Inflammatory macrophage (primary cell): ENCODE results near the gene GRIK2.
"Not testable (repeated sequence)": the region's sequence is repeated elsewhere in the genome, so short reads cannot be mapped to it uniquely, and the experiment has no call there.

Source experiments
- DNase-seq, 2 donors: peaks; one replicate each; pipeline ENCODE4 v3.0.0-alpha.2; 2020 to 2022

The GRIK2 gene

DNA sequence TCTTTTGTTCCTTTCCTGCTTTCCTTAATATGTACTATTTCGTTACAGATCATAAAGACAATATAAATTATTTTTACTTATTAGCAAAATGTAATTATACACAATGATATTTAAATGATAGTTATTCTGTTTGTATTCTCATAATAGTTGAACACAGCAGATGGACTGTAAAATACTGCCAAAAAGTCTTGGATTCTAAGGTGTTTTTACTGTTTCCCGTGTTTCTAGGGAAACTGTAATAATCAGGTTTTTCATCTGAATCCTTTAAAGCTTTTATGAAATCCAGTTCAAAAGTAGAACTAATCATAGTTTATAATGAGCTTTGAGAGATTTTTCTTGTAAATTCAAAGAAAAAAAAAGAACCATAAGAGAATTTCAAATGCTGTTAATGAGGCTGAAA is 148.4 kb downstream of the GRIK2 start:
- DNase-seq: no peak

GRCh38 chr6:101543796-101544195 is 150.3 kb downstream of the GRIK2 start:
- DNase-seq: no peak

- no peak for DNase-seq
Observed at GRCh38 chr6:101544286-101544685, 150.8 kb downstream of the GRIK2 start.

GRCh38 chr6:101545191-101545590 is 151.7 kb downstream of the GRIK2 start:
- no peak for DNase-seq

- DNase-seq: no peak
Observed at GRCh38 chr6:101550451-101550850, 156.9 kb downstream of the GRIK2 start.

DNA sequence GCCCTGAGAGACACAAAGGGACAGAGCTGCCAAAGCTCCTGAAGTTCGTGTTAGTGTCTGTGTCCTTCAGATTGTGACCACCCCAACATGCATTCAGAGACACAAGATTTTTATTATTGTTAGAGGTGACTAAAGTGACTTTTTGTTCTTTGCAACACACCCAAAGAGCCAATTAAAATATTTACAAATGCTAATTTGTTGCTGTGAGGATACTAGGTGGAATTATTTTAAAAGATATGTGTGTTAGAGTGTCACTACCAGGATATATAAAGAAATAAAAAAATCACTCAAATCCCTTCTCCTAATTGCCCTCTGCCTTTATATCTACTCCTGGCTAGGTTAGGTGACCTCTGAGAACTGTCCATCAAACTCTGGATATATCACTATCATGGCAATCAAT is 160.7 kb downstream of the GRIK2 start:
- no peak for DNase-seq

DNA sequence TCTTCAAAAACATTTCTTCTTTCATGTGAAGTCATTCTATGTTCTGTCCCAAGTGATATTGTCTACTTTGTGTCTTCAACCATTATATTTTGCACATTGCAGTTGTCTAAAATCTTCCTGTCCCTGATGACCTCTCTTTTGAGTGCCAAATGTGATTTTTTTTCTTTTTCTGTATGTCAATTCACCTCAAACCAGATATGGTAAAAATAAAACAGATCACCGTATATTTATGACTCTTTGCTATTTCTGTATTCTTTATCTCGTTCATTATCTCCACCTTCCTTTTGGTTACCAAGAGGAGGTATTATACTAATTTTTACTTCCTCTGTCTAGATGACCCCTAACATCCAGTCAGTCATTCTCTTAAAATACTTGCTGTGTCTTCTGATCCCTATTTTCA is 165.2 kb downstream of the GRIK2 start:
- DNase-seq: no peak

DNA sequence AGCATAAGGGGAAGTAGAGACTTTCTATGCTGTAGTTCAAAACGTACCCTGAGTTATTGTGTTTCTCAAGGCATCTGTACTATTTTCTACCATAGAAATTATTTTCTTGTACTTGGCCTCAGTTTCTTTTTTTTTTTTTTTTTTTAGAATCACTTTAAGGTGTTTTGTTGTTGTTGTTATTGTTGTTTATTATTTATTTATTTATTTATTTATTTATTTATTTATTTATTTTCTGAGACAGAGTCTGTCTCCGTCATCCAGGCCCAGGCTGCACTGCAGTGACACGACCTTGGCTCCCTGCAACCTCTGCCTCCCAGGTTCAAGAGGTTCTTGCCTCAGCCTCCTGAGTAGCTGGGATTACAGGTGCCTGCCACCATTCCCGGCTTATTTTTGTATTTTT is 179.1 kb downstream of the GRIK2 start:
- DNase-seq: no peak

DNA sequence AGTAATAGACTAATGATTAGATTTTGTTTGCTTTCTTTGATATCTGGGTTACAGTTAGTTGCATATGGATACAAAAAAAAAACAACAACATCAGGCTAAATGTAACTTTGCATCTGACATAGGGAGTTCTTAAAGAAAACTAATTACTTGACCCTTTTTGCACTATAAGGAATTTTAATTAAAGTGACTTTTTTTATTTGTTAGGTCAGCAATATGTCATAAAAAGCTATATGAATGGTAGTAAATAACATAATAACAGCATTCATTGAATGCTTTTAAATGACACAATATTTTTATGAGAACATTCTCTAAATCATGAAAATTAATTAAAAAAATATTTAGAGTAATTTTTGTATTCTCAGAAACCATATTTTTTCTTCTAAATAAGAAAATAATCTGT is 183.6 kb downstream of the GRIK2 start:
- no peak for DNase-seq

GRCh38 chr6:101578306-101578705 is 184.8 kb downstream of the GRIK2 start:
- DNase-seq: no peak

GRCh38 chr6:101582792-101583191 is 189.3 kb downstream of the GRIK2 start:
- no peak for DNase-seq

DNA sequence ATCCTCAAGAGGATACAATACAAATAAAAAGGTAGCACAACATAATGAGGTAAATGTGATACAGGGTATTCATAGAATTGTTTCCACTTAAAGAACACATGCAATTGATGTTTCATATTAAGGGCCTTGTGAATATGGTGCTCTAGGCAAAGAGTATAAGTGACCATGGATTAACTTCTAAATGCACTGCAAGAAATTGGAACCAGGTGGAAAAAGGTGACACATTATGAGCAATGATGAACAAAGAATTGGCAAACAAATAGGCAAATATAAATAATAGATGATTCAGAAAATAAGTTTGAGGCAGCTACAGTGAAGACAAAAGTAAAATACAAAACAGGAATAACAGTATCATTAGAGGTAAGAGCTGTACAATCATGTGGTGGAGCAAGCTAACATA is 192.0 kb downstream of the GRIK2 start:
- no peak for DNase-seq

DNA sequence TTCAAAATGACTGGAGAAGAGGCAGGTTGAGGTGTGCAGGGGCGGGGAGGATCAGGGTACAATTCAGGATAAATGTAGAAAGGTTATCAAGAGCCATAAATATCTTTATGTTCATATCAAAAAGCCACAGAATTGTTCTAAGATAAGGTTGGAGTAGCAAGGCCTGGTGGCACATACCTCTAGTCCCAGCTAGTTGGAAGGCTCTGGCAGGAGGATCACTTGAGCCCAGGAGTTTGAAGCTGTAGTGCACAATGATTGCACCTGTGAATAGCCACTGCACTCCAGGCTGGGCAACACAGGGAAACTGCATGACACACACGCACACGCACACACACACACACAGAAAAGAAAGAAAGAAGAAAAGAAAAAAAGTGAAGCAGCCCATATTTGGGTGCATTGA is 194.8 kb downstream of the GRIK2 start:
- no peak for DNase-seq

DNA sequence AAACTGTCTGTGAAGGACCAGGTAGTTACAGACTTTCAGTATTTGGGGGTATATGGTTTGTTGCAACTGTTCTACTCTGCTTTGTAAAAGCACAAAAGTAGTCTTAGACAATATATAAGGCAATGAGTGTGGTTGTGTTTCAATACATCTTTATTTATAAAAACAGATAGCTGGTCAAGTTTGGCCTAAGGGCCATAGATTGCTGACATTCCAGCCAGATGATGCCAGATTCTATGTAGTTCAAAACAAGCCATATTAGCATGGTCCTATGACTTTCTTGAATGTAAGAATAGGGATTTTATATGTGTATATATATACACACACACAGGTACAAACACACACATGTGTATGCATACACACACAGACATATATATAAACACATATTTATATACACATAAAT is 201.8 kb downstream of the GRIK2 start:
- no peak for DNase-seq

GRCh38 chr6:101597693-101598092 is 204.2 kb downstream of the GRIK2 start:
- no peak for DNase-seq

DNA sequence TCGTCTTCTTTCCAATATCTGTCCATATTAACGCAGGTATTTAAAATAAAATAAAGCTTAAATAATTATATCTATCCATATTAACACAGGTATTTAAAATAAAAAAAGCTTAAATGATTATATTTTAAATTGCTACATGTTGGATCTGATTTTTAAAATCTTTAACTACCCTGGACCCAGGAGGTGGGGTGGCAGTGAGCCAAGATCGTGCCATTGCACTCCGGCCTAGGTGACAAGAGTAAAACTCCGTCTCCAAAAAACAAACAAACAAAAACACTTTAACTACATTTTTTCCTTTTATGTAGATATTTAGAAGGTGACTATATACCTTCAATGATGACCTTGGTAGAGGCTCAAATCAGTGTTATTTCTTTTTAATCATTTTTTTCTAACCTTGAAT is 211.9 kb downstream of the GRIK2 start:
- DNase-seq: no peak

GRCh38 chr6:101605874-101606273 is 212.4 kb downstream of the GRIK2 start:
- DNase-seq: no peak

DNA sequence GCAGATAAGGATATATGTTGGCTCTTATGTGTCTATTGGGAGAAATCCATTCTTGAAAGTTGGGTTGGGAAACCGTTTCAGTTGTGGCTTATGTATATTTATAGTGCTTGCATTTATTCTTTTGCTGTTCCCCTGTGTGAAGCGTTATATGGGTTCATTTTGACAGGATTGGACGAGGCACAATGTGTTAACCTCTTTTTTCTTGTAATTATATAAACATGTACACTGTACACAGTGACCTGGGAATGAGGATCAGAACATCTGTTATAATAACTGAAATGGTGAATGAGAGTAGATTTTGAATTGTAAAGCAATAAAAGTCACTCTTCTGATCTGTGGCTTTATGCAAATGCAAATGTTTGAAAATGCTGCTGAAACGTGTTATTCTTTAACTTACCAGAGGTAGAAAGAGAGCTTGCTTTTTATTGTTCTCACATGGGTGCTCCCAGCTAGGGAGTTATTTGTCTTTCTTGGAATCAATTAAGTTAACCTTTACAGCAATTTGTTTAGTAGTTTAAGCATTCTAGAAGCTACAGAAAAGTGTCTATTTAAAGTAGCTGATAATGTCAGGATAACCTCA is 213.7 kb downstream of the GRIK2 start:
- no peak for DNase-seq

- no peak for DNase-seq
Observed at GRCh38 chr6:101608703-101609102, 215.2 kb downstream of the GRIK2 start.

GRCh38 chr6:101613556-101613955 is 220.0 kb downstream of the GRIK2 start:
- DNase-seq: no peak

DNA sequence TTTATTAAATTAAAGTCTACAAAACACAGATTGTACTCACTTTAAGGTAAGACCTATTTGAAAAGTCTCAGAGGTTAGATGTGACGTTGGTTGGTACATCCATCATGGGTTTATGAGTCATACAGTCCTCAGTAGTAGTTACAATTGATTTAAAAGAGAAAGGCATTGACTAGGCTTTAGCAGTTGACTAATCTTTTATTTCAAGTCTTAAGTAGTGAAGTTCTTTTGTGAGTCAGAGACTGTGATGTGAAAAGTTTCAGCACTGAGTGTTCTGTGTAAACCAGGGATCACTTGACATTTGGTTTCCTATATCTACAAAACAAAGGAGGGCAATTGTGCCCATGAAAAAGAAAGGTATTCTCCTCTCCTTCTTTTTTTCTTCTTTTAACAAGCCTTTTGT is 221.3 kb downstream of the GRIK2 start:
- no peak for DNase-seq

- DNase-seq: no peak
Observed at GRCh38 chr6:101626269-101626668, 232.8 kb downstream of the GRIK2 start.

DNA sequence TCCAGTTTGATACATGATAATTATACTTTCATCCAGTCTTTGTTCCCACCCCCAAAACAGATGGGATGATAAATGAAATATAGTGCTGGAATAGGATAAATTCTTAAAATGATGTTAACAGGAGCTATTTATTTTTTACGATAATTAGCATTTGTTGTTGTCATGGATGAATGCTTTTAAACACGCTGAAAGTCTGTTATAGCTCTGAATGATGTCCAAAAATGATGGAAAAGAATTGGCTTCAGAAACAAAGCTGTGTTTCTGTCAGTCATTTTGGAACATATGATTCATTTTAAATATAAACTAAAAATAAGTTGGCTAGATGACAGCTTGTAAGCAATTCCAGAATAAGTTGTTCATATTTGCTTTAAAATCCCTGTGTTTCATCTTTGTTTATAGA is 237.4 kb downstream of the GRIK2 start:
- DNase-seq: no peak

GRCh38 chr6:101633081-101633480 is 239.6 kb downstream of the GRIK2 start:
- no peak for DNase-seq

DNA sequence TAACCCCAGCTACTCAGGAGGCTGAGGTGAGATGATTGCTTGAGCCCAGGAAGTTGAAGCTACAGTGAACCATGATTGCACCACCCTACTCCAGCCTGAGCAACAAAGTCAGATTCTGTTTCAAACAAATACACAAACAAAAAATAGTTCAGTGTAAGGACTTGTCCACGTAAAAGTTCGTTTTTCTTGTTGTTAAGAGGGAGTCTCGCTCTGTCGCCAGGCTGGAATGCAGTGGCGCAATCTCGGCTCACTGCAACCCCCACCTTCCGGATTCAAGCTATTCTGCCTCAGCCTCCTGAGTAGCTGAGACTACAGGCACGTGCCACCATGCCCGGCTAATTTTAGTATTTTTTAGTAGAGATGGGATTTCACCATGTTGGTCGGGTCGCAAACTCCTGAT is 245.4 kb downstream of the GRIK2 start:
- DNase-seq: not testable (repeated sequence)

- DNase-seq: no peak
Observed at GRCh38 chr6:101640131-101640530, 246.6 kb downstream of the GRIK2 start.
